Large intestine (tissue), 3 donors: ENCODE measurements around the gene TNFRSF11A. TPM values are rescaled to one million over a fixed set of nuclear protein-coding genes. Genes with fewer than 3 reads are reported as not detected.

Experiments used
- DNase-seq, 2 donors: peaks; one replicate each; pipeline versions ENCODE4 v3.0.0 to v3.0.0-alpha.2; 2013
- H3K27ac ChIP-seq: one replicate; pipeline ENCODE4 v1.5.1; 2013; ENCODE audit warnings: low read length
- H3K27me3 ChIP-seq: 2 replicates; pipeline ENCODE4 v1.6.1; 2013; ENCODE audit warnings: low read length; ENCODE audit not compliant: control insufficient read depth, insufficient read depth
- H3K36me3 ChIP-seq: 2 replicates; pipeline ENCODE4 v1.6.1; 2013; ENCODE audit warnings: low read length; ENCODE audit not compliant: control insufficient read depth, insufficient read depth
- H3K4me1 ChIP-seq: one replicate; pipeline ENCODE4 v1.6.1; 2013; ENCODE audit warnings: low read length; ENCODE audit not compliant: control insufficient read depth, insufficient read depth
- H3K4me3 ChIP-seq: one replicate; pipeline ENCODE4 v1.5.1; 2013; ENCODE audit warnings: low read length
- H3K9me3 ChIP-seq: one replicate; pipeline ENCODE4 v1.6.1; 2013; ENCODE audit warnings: mild to moderate bottlenecking, low read depth, low read length, moderate library complexity; ENCODE audit not compliant: control insufficient read depth
- WGBS: methylation state at CpG from one replicate; pipeline ENCODE4 v1.1.5; 2013; ENCODE audit warnings: low lambda C conversion rate; ENCODE audit not compliant: insufficient coverage; 5-methylcytosine and 5-hydroxymethylcytosine counted together
- polyA plus RNA-seq: library from polyadenylated mRNA; unstranded; fragments of 120-200 nt; gene quantifications from one replicate; pipeline ENCODE4 v1.2.1, GENCODE V29; 2013

Gene TNFRSF11A
- polyA plus RNA-seq, 1 donor: 21.7 TPM

DNA sequence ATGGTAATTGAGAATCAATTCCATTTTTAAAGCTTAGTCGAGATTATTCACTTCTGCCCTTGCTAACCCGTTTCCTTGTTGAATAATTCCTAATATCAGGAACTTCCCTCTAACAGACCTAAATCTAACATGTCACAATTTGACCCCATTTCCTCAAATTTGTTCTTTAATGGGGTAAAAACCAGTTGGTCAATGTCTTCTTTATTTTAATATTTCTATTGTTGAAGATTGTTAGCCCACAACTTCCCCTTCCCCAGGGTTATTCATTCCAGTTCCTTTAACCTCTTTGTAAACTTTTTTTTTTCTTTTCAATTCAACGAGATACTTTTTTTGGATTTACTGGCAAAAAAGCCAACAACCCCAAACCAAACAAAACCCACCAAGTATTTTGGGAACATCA lies 7.3 kb downstream of the TNFRSF11A start:
- H3K36me3 ChIP-seq: no peaks in the 10 kb centered on the region
- no CpG with 5 or more reads among the region's 3 CpGs for WGBS
- H3K27me3 ChIP-seq: peaks cover 3% of the 10 kb centered on the region
- H3K27ac ChIP-seq: no peak overlapping the region
- no peaks in the 10 kb centered on the region for H3K9me3 ChIP-seq
- no peak for DNase-seq
- H3K4me1 ChIP-seq: peaks cover 57% of the 10 kb centered on the region
- no peak overlapping the region for H3K4me3 ChIP-seq

GRCh38 chr18:62332964-62333695 lies 8.0 kb downstream of the TNFRSF11A start:
- no peak for DNase-seq
- Histone ChIP-seq H3K27me3 (no peaks in the 10 kb centered on the region), H3K36me3 (no peaks in the 10 kb centered on the region), H3K27ac (no peak overlapping the region), H3K4me3 (no peak overlapping the region), H3K9me3 (no peaks in the 10 kb centered on the region), H3K4me1 (peaks cover 55% of the 10 kb centered on the region)
- 100% methylated on average over 1 of the region's 13 CpGs for WGBS

DNA sequence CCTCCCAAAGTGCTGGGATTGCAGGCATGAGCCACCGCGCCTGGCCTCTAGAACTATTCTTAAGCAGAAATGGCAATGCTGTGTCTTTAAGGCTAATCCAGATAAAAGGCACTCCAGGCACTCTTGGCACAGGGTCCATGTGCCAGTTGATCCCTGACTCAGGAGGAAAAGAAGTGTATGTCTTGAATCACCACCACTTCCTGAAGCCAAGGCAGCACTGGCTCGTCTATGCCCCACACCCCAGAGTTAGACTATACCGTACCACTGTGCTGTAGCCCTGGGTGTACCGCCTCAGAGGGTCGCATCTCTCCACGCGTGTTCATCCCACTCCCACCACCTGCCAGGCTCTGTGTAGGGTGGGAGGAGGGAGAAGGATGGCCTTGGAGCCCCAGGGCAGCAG lies 9.0 kb downstream of the TNFRSF11A start:
- Histone ChIP-seq H3K9me3 (no peaks in the 10 kb centered on the region), H3K27me3 (no peaks in the 10 kb centered on the region), H3K27ac (no peak overlapping the region), H3K4me3 (no peak overlapping the region), H3K4me1 (peaks cover 52% of the 10 kb centered on the region), H3K36me3 (no peaks in the 10 kb centered on the region)
- no CpG with 5 or more reads among the region's 8 CpGs for WGBS
- peak in 1 of 2 donors; percentile 58 for DNase-seq

DNA sequence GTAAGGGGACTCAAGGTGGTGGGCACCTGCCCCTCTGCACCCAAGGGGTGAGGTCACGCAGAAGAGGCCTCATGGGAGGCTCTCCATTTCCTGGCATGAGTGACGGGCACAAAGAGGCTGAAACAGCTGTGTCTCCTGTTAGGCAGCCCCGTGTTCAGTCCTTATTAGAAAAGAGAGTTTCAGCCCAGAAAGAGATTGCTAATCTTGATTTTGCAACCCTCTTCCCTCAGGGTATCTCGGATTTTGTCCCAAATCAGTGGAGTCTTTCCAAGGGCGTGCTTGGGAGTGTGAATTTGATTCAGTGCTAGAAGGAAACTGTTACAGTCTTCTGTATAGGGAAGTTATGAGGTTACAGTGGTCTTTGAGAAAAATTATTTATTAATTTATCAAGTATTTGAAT lies 10.4 kb downstream of the TNFRSF11A start:
- Histone ChIP-seq H3K36me3 (no peaks in the 10 kb centered on the region), H3K9me3 (no peaks in the 10 kb centered on the region), H3K4me3 (no peak overlapping the region), H3K27ac (no peak overlapping the region), H3K27me3 (no peaks in the 10 kb centered on the region), H3K4me1 (peaks cover 46% of the 10 kb centered on the region)
- DNase-seq: no peak
- WGBS: 100% methylated on average over 1 of the region's 5 CpGs

GRCh38 chr18:62336618-62337017 lies 11.5 kb downstream of the TNFRSF11A start:
- H3K27ac ChIP-seq: no peak overlapping the region
- DNase-seq: peak in 1 of 2 donors; percentile 18
- no peaks in the 10 kb centered on the region for H3K27me3 ChIP-seq
- no peak overlapping the region for H3K4me3 ChIP-seq
- peaks cover 35% of the 10 kb centered on the region for H3K4me1 ChIP-seq
- no peaks in the 10 kb centered on the region for H3K9me3 ChIP-seq
- WGBS: 50% methylated on average over 2 of the region's 5 CpGs
- H3K36me3 ChIP-seq: no peaks in the 10 kb centered on the region

DNA sequence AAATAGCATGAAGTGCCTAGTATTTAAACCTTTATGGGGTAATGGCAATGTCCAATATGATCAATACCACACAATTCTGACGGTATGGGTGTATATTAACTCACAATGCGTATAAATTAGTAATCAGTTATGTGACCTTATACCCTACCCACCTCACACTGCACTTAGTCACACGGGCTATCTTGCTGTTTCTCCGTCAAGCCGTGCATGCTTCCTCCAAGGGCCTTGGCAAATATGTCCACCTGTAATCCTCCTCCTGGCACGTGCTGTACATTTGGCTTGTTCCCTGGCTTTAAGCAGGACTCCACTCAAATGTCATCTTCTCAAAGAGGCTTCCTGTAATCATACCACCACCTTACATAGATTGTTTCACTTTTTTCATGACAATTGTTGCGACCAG lies 12.2 kb downstream of the TNFRSF11A start:
- Histone ChIP-seq H3K9me3 (no peaks in the 10 kb centered on the region), H3K27ac (no peak overlapping the region), H3K27me3 (no peaks in the 10 kb centered on the region), H3K36me3 (no peaks in the 10 kb centered on the region), H3K4me3 (no peak overlapping the region), H3K4me1 (peaks cover 31% of the 10 kb centered on the region)
- peak in 1 of 2 donors; percentile 55 for DNase-seq
- whole genome bisulfite sequencing: 33% methylated on average over 2 of the region's 7 CpGs

DNA sequence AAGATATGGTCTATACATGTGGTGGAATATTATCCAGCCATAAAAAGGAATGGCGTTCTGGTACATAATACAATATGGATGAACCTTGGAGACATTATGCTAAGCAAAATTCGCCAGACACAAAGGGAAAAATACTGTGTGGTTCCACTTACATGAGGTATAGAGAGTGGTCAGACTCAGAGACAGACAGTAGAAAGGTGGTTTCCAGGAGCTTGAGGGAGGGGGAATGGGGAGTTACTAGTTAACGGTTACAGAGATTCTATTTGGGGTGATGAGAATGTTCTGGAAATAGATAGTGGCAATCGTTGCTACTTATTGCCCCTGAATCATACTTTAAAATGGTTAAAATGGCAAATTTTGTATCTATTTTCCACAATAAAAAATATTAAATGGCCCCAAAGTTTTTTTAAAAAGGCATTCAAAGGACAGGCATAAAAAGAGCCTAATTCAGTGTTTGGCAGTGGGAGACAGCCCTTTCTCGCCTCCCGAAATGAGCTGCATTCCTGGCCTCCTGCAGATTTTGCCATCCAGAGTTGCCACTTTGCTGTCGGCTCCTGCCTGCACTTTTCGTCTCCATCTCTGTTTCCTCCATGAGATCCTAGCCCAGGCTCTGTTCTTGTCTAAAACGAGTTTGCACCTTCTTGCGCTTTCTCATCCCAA lies 13.5 kb downstream of the TNFRSF11A start:
- WGBS: 76% methylated on average over 6 of the region's 10 CpGs
- H3K4me3 ChIP-seq: no peak overlapping the region
- no peaks in the 10 kb centered on the region for H3K27me3 ChIP-seq
- H3K4me1 ChIP-seq: peaks cover 31% of the 10 kb centered on the region
- H3K9me3 ChIP-seq: no peaks in the 10 kb centered on the region
- DNase-seq: no peak
- no peaks in the 10 kb centered on the region for H3K36me3 ChIP-seq
- H3K27ac ChIP-seq: no peak overlapping the region

- no peaks in the 10 kb centered on the region for H3K36me3 ChIP-seq
- peak in 1 of 2 donors; percentile 58 for DNase-seq
- peak overlapping the region; percentile 52 for H3K27ac ChIP-seq
- no peak overlapping the region for H3K4me3 ChIP-seq
- no peaks in the 10 kb centered on the region for H3K9me3 ChIP-seq
- 35% methylated on average over 4 of the region's 15 CpGs for WGBS
- peaks cover 27% of the 10 kb centered on the region for H3K4me1 ChIP-seq
- H3K27me3 ChIP-seq: no peaks in the 10 kb centered on the region
These were observed 14.2 kb downstream of the TNFRSF11A start for GRCh38 chr18:62339106-62339988.

- no peaks in the 10 kb centered on the region for H3K27me3 ChIP-seq
- H3K27ac ChIP-seq: no peak overlapping the region
- no peak overlapping the region for H3K4me3 ChIP-seq
- no peaks in the 10 kb centered on the region for H3K36me3 ChIP-seq
- no CpG with 5 or more reads among the region's 9 CpGs for WGBS
- no peaks in the 10 kb centered on the region for H3K9me3 ChIP-seq
- no peak for DNase-seq
- peaks cover 22% of the 10 kb centered on the region for H3K4me1 ChIP-seq
These were observed 15.9 kb downstream of the TNFRSF11A start for GRCh38 chr18:62340996-62341395.

DNA sequence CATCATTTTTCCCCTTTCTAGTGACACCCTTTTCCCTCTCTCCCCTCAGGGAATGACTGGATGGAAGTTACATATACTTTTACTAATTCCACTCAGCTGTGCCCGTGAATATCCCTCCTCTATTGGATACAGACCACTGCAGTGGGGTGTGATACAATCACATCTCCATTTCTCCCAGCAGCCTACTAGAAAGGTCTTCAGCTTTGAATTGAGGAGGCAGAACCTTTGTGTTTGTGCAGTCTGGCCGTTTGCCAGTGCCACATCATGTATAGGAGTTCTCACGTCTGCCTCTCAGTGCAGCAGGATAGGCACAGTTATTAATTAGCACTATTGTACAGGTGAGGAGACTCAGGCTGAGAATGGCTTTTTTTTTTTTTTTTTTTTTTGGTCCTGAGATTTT lies 16.4 kb downstream of the TNFRSF11A start:
- Histone ChIP-seq H3K4me3 (no peak overlapping the region), H3K27me3 (no peaks in the 10 kb centered on the region), H3K9me3 (no peaks in the 10 kb centered on the region), H3K36me3 (no peaks in the 10 kb centered on the region), H3K27ac (no peak overlapping the region), H3K4me1 (peaks cover 21% of the 10 kb centered on the region)
- DNase-seq: no peak
- WGBS: no CpG with 5 or more reads among the region's 3 CpGs
